NK-92 (cell line): Measurements from ENCODE around the gene HSD3B2.

ENCODE experiments used
- DNase-seq: peaks from one replicate; lab custom pipeline; 2025; ENCODE audit not compliant: unreplicated experiment; lab: John Stamatoyannopoulos, UW

Gene HSD3B2

GRCh38 chr1:119453021-119453420, 38.1 kb downstream of the HSD3B2 start:
- no peak for DNase-seq

GRCh38 chr1:119462964-119463363, 48.0 kb downstream of the HSD3B2 start:
- no peak for DNase-seq

- DNase-seq: no peak
Measured at GRCh38 chr1:119463569-119463968, 48.6 kb downstream of the HSD3B2 start.

- DNase-seq: no peak
Measured at GRCh38 chr1:119466445-119466844, 51.5 kb downstream of the HSD3B2 start.

GRCh38 chr1:119467219-119467618, 52.3 kb downstream of the HSD3B2 start:
- no peak for DNase-seq

GRCh38 chr1:119467857-119468668, 53.1 kb downstream of the HSD3B2 start:
- no peak for DNase-seq

DNA sequence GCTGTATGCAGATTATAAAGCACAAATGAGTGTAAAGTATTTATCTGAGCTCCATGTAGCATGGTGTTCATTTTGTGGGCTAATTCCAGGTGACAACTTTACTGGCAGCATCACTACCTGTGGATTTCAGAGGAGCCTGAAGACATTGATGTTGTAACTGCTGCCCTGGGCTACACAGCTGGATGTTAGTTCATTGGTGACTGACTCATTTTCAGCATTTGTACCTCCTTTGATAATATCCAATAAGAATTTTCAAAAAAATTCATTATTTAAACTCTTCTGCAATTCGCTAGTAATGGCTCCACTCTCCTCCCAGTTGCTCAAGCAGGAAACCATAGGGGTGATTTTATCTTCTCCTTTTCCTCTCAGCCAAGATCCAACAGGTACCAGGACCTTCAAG, 54.8 kb downstream of the HSD3B2 start:
- DNase-seq: no peak

DNA sequence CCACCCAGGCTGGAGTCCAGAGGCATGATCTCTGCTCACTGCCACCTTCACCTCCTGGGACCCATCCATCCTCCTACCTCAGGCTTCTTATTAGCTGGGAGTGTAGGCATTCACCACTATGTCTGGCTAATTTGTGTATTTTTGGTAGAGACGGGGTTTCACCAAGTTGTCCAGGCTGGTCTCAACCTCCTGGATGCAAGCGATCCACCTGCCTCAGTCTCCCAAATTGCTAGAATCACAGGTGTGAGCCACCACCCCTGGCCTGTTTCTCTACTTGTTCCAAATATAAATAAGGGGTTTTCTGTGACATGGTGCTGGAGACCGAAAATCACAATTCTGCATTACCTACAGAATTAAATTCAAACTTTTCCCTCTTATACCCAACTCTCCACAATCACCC, 55.4 kb downstream of the HSD3B2 start:
- no peak for DNase-seq

DNA sequence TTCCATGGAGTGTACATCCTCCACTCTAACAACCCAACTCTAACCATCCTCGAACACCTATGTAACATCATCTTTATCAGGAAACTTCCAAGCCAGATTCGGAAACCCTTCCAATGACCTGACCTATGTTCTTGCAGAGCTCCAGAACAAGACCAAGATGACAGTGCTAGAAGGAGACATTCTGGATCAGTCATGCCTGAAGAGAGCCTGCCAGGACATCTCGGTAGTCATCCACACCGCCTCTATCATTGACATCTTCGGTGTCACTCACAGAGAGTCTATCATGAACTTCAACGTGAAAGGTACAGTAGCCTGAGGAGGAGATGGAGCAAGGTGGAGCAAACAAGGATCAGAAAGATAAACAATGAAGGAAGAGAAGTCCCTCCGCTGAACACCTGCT, 56.0 kb downstream of the HSD3B2 start:
- no peak for DNase-seq

DNA sequence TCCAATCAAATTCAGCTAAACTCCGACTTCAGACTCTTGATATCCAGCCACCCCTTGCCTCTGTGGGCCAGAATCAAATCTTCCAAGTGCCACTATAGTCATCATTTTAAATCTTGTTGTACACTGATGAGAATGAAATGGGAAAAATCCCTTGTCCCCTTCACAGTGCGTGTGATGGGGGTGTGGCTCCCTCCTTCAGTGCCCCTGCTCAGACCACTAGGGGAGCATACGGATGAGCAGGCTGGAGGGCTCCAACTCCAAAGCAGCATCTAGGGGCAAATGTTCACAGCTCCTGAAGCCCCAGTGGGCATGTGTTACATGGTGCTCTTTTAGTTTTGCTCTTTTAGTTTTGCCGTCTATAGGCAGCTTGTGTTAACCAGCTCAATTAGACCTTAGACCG, 56.6 kb downstream of the HSD3B2 start:
- no peak for DNase-seq

DNA sequence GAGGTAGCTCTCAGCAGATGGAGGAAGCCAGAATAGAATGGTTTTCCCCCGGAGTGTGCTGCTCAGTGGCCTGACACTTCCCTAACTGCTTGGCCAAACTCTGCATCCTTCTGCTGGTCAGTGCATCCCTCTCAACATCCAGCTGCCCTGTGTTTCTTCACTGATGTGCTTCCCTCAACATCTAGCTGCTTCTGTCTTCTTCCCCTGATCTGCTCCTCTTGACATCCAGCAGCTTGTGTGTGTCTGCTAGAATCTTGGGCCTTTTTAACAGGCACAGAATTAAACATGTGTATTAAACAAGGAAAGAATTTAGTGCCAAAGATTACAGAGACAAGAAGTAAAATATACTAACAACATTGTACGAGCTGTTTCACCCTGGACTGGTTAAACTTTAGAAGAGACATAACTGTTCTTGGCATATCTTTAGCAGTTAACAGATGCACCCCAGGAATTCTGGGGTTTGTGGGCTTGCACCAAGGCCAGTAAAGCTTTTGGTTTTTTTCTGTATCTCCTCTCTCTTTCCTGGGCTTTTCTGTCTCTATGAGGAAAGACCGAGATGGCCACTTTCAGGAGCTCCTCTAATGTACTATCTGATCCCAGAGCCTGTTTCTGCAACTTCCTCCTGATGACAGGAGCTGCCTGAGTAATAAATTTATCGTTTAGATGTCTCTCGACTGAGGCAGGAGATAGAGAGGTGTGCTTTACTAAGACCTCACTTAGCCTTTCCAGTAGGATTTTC, 57.3 kb downstream of the HSD3B2 start:
- no peak for DNase-seq
